Natural killer cell (primary cell): ENCODE data around the gene PA2G4. TPM values are rescaled to one million over a fixed set of nuclear protein-coding genes. Genes with fewer than 3 reads are reported as not detected.
"Not testable (repeated sequence)": the region's sequence is repeated elsewhere in the genome, so short reads cannot be mapped to it uniquely, and the experiment has no call there.

Experiments used
- ATAC-seq, 3 donors: fragments of 150-1000 bp in 2 of 3; fragments of 200-7000 bp in 1 of 3; cut with Tn5 transposase; 1 replicate in 1 of 3; 2 replicates in 2 of 3; pipeline ENCODE4 v1.10.0; 2021; ENCODE audit warnings: mild to moderate bottlenecking in 2 of 3, moderate library complexity in 2 of 3
- DNase-seq, 2 donors: peaks; one replicate each; pipeline versions ENCODE4 v3.0.0 to v3.0.0-alpha.2; 2013 to 2021; ENCODE audit warnings: mixed read lengths in 1 of 2
- H3K27ac ChIP-seq: one replicate; pipeline ENCODE4 v1.5.1; 2013; ENCODE audit warnings: mild to moderate bottlenecking, low read length
- H3K27me3 ChIP-seq: one replicate; pipeline ENCODE4 v1.6.1; 2013; ENCODE audit warnings: low read length; ENCODE audit not compliant: control insufficient read depth, insufficient read depth
- H3K36me3 ChIP-seq: one replicate; pipeline ENCODE4 v1.6.1; 2013; ENCODE audit warnings: low read length; ENCODE audit not compliant: control insufficient read depth, insufficient read depth
- H3K4me1 ChIP-seq: one replicate; pipeline ENCODE4 v1.6.1; 2013; ENCODE audit warnings: low read length; ENCODE audit not compliant: control insufficient read depth, insufficient read depth
- H3K4me3 ChIP-seq: one replicate; pipeline ENCODE4 v1.5.1; 2013; ENCODE audit warnings: low read length
- H3K9me3 ChIP-seq: one replicate; pipeline ENCODE4 v1.6.1; 2013; ENCODE audit warnings: low read length; ENCODE audit not compliant: control insufficient read depth, insufficient read depth
- H3K27ac Mint-ChIP-seq, 2 donors: one replicate each; pipeline ENCODE4 v1.8.0; 2022; ENCODE audit warnings: mild to moderate bottlenecking in 2 of 2, mixed read lengths in 2 of 2, moderate library complexity in 1 of 2
- H3K27me3 Mint-ChIP-seq, 2 donors: one replicate each; pipeline ENCODE4 v1.8.0; 2022; ENCODE audit warnings: low read depth in 2 of 2, mixed read lengths in 2 of 2
- H3K36me3 Mint-ChIP-seq: one replicate; pipeline ENCODE4 v1.8.0; 2022; ENCODE audit warnings: mixed read lengths
- H3K4me1 Mint-ChIP-seq, 2 donors: one replicate each; pipeline ENCODE4 v1.8.0; 2022; ENCODE audit warnings: mixed read lengths in 2 of 2
- H3K4me3 Mint-ChIP-seq: one replicate; pipeline ENCODE4 v1.8.0; 2022; ENCODE audit warnings: mild to moderate bottlenecking, moderate library complexity, mixed read lengths
- H3K9me3 Mint-ChIP-seq, 2 donors: one replicate each; pipeline ENCODE4 v1.8.0; 2022; ENCODE audit warnings: mixed read lengths in 2 of 2
- CTCF ChIP-seq: fragments of 200-600 bp; IDR thresholded peaks from one replicate; pipeline ENCODE4 v1.8.0; 2022; ENCODE audit warnings: antibody characterized with exemption
- WGBS: methylation state at CpG from one replicate; pipeline ENCODE4 v1.1.7; 2013; ENCODE audit warnings: missing lambda C conversion rate; ENCODE audit not compliant: insufficient coverage; 5-methylcytosine and 5-hydroxymethylcytosine counted together
- intact Hi-C: fragments of 100-400 bp; cut with micrococcal nuclease; formaldehyde crosslinking; loops from one replicate; pipeline ENCODE4 v1.14.2; 2022
- total RNA-seq, 4 donors: library from RNA; stranded (reverse); fragments of 120-200 nt in 1 of 4; gene quantifications; one replicate each; pipeline versions ENCODE4 v1.2.3 to v1.2.4, GENCODE V29; 2013 to 2022

Gene PA2G4
- 10 to 100 TPM; 78.5 to 86.4 (median 79.7) TPM for total RNA-seq
- total RNA-seq (2013), result 121 TPM

- intact Hi-C loops, result loop anchor here (1.0 to 5.0 kb wide), 5 partner anchors 12 to 287 kb away; partner anchors contain the start of genes ORMDL2, RPL41, RPS26 and SARNP
- H3K27ac Mint-ChIP-seq, result peak within 1 kb of the TSS; percentile 97 to 99
- Histone ChIP-seq H3K4me3 (peak within 1 kb of the TSS; percentile 81), H3K4me1 (peaks cover 37% of the 10 kb centered on the region), H3K9me3 (no peaks in the 10 kb centered on the region), H3K27me3 (no peaks in the 10 kb centered on the region), H3K27ac (peak within 1 kb of the TSS; percentile 80), H3K36me3 (peaks cover 25% of the 10 kb centered on the region)
- TF ChIP-seq CTCF, result no peak
- ATAC-seq (peak; percentile 92 to 97 (median 93)), DNase-seq (peak; percentile 87 to 97)
- no peaks in the 10 kb centered on the region for H3K27me3 Mint-ChIP-seq
- no peaks in the 10 kb centered on the region for H3K9me3 Mint-ChIP-seq
- no peaks in the 10 kb centered on the region for H3K36me3 Mint-ChIP-seq
- H3K4me1 Mint-ChIP-seq, result peaks cover 52 to 56% of the 10 kb centered on the region in 2 donors
- peak within 1 kb of the TSS; percentile 100 for H3K4me3 Mint-ChIP-seq
- WGBS, result under 1% methylated on average over 60 of the region's 60 CpGs
Observed at GRCh38 chr12:56104109-56104814, at the start of gene PA2G4. TSS of gene PA2G4 (plus strand) at chr12:56104559. CDS start at chr12:56104738, 179 bp downstream.

GRCh38 chr12:56059964-56060363 is 44.4 kb upstream of the PA2G4 start:
- H3K9me3 Mint-ChIP-seq, H3K4me1 ChIP-seq, H3K27ac Mint-ChIP-seq, H3K27me3 ChIP-seq, H3K9me3 ChIP-seq, H3K4me1 Mint-ChIP-seq, H3K4me3 ChIP-seq, H3K27ac ChIP-seq, H3K27me3 Mint-ChIP-seq, H3K36me3 ChIP-seq, intact Hi-C loops, H3K36me3 Mint-ChIP-seq, DNase-seq, ATAC-seq, H3K4me3 Mint-ChIP-seq: not testable (repeated sequence)
- 100% methylated on average over 7 of the region's 8 CpGs for WGBS

GRCh38 chr12:56061982-56062381 is 42.4 kb upstream of the PA2G4 start:
- intact Hi-C loops, result no loop called here
- H3K9me3 ChIP-seq, result no peaks in the 10 kb centered on the region
- H3K4me1 ChIP-seq, result no peaks in the 10 kb centered on the region
- no peak overlapping the region for H3K27ac ChIP-seq
- Mint-ChIP-seq H3K4me1 (no peaks in the 10 kb centered on the region), H3K9me3 (no peaks in the 10 kb centered on the region), H3K27me3 (peaks cover 0 to 5% of the 10 kb centered on the region in 2 donors), H3K36me3 (no peaks in the 10 kb centered on the region), H3K27ac (no peak overlapping the region), H3K4me3 (no peak overlapping the region)
- H3K27me3 ChIP-seq, result no peaks in the 10 kb centered on the region
- DNase-seq (no peak), ATAC-seq (no peak)
- TF ChIP-seq CTCF, result no peak
- WGBS, result 85% methylated on average over 5 of the region's 5 CpGs
- no peak overlapping the region for H3K4me3 ChIP-seq
- H3K36me3 ChIP-seq, result no peaks in the 10 kb centered on the region

- Histone ChIP-seq H3K27ac (no peak overlapping the region), H3K36me3 (no peaks in the 10 kb centered on the region), H3K9me3 (no peaks in the 10 kb centered on the region), H3K4me1 (no peaks in the 10 kb centered on the region), H3K4me3 (no peak overlapping the region), H3K27me3 (no peaks in the 10 kb centered on the region)
- Mint-ChIP-seq H3K27ac (no peak overlapping the region), H3K36me3 (no peaks in the 10 kb centered on the region), H3K4me3 (no peak overlapping the region), H3K27me3 (peaks cover 0 to 6% of the 10 kb centered on the region in 2 donors), H3K4me1 (no peaks in the 10 kb centered on the region), H3K9me3 (no peaks in the 10 kb centered on the region)
- ATAC-seq (no peak), DNase-seq (no peak)
- TF ChIP-seq CTCF, result no peak
- intact Hi-C loops, result no loop called here
Observed at GRCh38 chr12:56062996-56063395, 41.4 kb upstream of the PA2G4 start.
